Measurements from ENCODE around the gene MERTK.

MERTK gene

GRCh38 chr2:111982822-111983221 is 84.4 kb downstream of the MERTK start:
- Histone ChIP-seq H3K36me3 (ENCODE audit: control insufficient read depth in 1 of 2, insufficient read depth in 2 of 2, low read length in 2 of 2) (peaks cover 5% of the 10 kb centered on the region in 2 experiments), H3K27me3 (ENCODE audit: insufficient read depth, low read length) (no peaks in the 10 kb centered on the region), H3K79me1 (ENCODE audit: low read length) (no peaks in the 10 kb centered on the region), H3K4me3 (ENCODE audit: low read depth, low read length) (no peak overlapping the region), H3K4me1 (ENCODE audit: control insufficient read depth in 1 of 2, insufficient read depth in 2 of 2, low read length in 2 of 2) (peaks cover 7 to 10% of the 10 kb centered on the region in 2 experiments), H3K4ac (ENCODE audit: low read depth, low read length) (no peak overlapping the region), H3K18ac (ENCODE audit: low read length) (no peak overlapping the region), H4K91ac (ENCODE audit: low read depth, low read length) (no peak overlapping the region), H4K12ac (ENCODE audit: low read depth, low read length) (no peak overlapping the region), H2AK5ac (ENCODE audit: low read length) (no peak overlapping the region), H3K9ac (ENCODE audit: low read length) (no peak overlapping the region), H3K9me3 (ENCODE audit: insufficient read depth, low read depth, low read length) (peaks cover 3% of the 10 kb centered on the region), H3K23ac (ENCODE audit: low read length) (no peak overlapping the region), H3K14ac (ENCODE audit: low read length) (no peak overlapping the region), H3K79me2 (ENCODE audit: control insufficient read depth, insufficient read depth, low read length, poor library complexity) (no peaks in the 10 kb centered on the region), H2BK12ac (ENCODE audit: low read length) (no peak overlapping the region), H4K8ac (ENCODE audit: low read depth, low read length) (no peak overlapping the region), H3K27ac (ENCODE audit: low read depth, low read length) (no peak overlapping the region), H2AFZ (ENCODE audit: insufficient read depth, low read length, poor library complexity) (no peak overlapping the region), H3K4me2 (ENCODE audit: low read length) (no peak overlapping the region), H2BK120ac (ENCODE audit: insufficient read depth, low read length, poor library complexity) (no peak overlapping the region), H2BK5ac (ENCODE audit: low read depth, low read length, poor library complexity) (no peak overlapping the region)
- WGBS (ENCODE audit: extremely low coverage, insufficient coverage, insufficient read length), result no CpG with 5 or more reads among the region's 5 CpGs
- no peak for DNase-seq

GRCh38 chr2:111983478-111984212 is 85.2 kb downstream of the MERTK start:
- H2AK5ac ChIP-seq (ENCODE audit: low read length), result no peak overlapping the region
- no CpG with 5 or more reads among the region's 8 CpGs for WGBS (ENCODE audit: extremely low coverage, insufficient coverage, insufficient read length)
- H3K36me3 ChIP-seq (ENCODE audit: control insufficient read depth in 1 of 2, insufficient read depth in 2 of 2, low read length in 2 of 2), result peaks cover 4 to 5% of the 10 kb centered on the region in 2 experiments

GRCh38 chr2:111984213-111984604 is 85.8 kb downstream of the MERTK start:
- Histone ChIP-seq H3K14ac (ENCODE audit: low read length) (no peak overlapping the region), H3K79me2 (ENCODE audit: control insufficient read depth, insufficient read depth, low read length, poor library complexity) (no peaks in the 10 kb centered on the region), H3K4ac (ENCODE audit: low read depth, low read length) (no peak overlapping the region), H2AFZ (ENCODE audit: insufficient read depth, low read length, poor library complexity) (no peak overlapping the region), H2BK12ac (ENCODE audit: low read length) (no peak overlapping the region), H3K4me1 (ENCODE audit: control insufficient read depth in 1 of 2, insufficient read depth in 2 of 2, low read length in 2 of 2) (peaks cover 7 to 10% of the 10 kb centered on the region in 2 experiments), H2BK120ac (ENCODE audit: insufficient read depth, low read length, poor library complexity) (no peak overlapping the region), H3K79me1 (ENCODE audit: low read length) (no peaks in the 10 kb centered on the region), H3K18ac (ENCODE audit: low read length) (no peak overlapping the region), H3K9ac (ENCODE audit: low read length) (no peak overlapping the region), H3K9me3 (ENCODE audit: insufficient read depth, low read depth, low read length) (peaks cover 3% of the 10 kb centered on the region), H4K8ac (ENCODE audit: low read depth, low read length) (no peak overlapping the region), H3K27ac (ENCODE audit: low read depth, low read length) (no peak overlapping the region), H3K27me3 (ENCODE audit: insufficient read depth, low read length) (no peaks in the 10 kb centered on the region), H2AK5ac (ENCODE audit: low read length) (no peak overlapping the region), H3K36me3 (ENCODE audit: control insufficient read depth in 1 of 2, insufficient read depth in 2 of 2, low read length in 2 of 2) (peaks cover 4 to 5% of the 10 kb centered on the region in 2 experiments), H4K12ac (ENCODE audit: low read depth, low read length) (no peak overlapping the region), H4K91ac (ENCODE audit: low read depth, low read length) (no peak overlapping the region), H3K4me3 (ENCODE audit: low read depth, low read length) (no peak overlapping the region), H3K23ac (ENCODE audit: low read length) (no peak overlapping the region), H2BK5ac (ENCODE audit: low read depth, low read length, poor library complexity) (no peak overlapping the region), H3K4me2 (ENCODE audit: low read length) (no peak overlapping the region)
- WGBS (ENCODE audit: extremely low coverage, insufficient coverage, insufficient read length), result no CpG with 5 or more reads among the region's 4 CpGs
- DNase-seq, result peak; percentile 77 to 91

More at GRCh38 chr2:111983478-111984212, 85.2 kb downstream of the MERTK start:
- Histone ChIP-seq H2BK5ac (ENCODE audit: low read depth, low read length, poor library complexity) (no peak overlapping the region), H3K4me3 (ENCODE audit: low read depth, low read length) (no peak overlapping the region), H4K91ac (ENCODE audit: low read depth, low read length) (no peak overlapping the region), H3K79me1 (ENCODE audit: low read length) (no peaks in the 10 kb centered on the region), H3K23ac (ENCODE audit: low read length) (no peak overlapping the region), H2AFZ (ENCODE audit: insufficient read depth, low read length, poor library complexity) (no peak overlapping the region), H4K8ac (ENCODE audit: low read depth, low read length) (no peak overlapping the region), H2BK120ac (ENCODE audit: insufficient read depth, low read length, poor library complexity) (no peak overlapping the region), H3K27ac (ENCODE audit: low read depth, low read length) (no peak overlapping the region), H3K79me2 (ENCODE audit: control insufficient read depth, insufficient read depth, low read length, poor library complexity) (no peaks in the 10 kb centered on the region), H3K27me3 (ENCODE audit: insufficient read depth, low read length) (no peaks in the 10 kb centered on the region), H2BK12ac (ENCODE audit: low read length) (no peak overlapping the region), H3K9ac (ENCODE audit: low read length) (no peak overlapping the region), H3K18ac (ENCODE audit: low read length) (no peak overlapping the region), H3K4ac (ENCODE audit: low read depth, low read length) (no peak overlapping the region), H3K4me2 (ENCODE audit: low read length) (no peak overlapping the region), H4K12ac (ENCODE audit: low read depth, low read length) (no peak overlapping the region), H3K9me3 (ENCODE audit: insufficient read depth, low read depth, low read length) (peaks cover 3% of the 10 kb centered on the region), H3K4me1 (ENCODE audit: control insufficient read depth in 1 of 2, insufficient read depth in 2 of 2, low read length in 2 of 2) (peaks cover 7 to 10% of the 10 kb centered on the region in 2 experiments), H3K14ac (ENCODE audit: low read length) (no peak overlapping the region)
- peak; percentile 15 to 60 for DNase-seq

GRCh38 chr2:111985514-111985913 is 87.1 kb downstream of the MERTK start:
- Histone ChIP-seq H3K79me1 (ENCODE audit: low read length) (no peaks in the 10 kb centered on the region), H2AFZ (ENCODE audit: insufficient read depth, low read length, poor library complexity) (no peak overlapping the region), H3K27me3 (ENCODE audit: insufficient read depth, low read length) (no peaks in the 10 kb centered on the region), H2BK120ac (ENCODE audit: insufficient read depth, low read length, poor library complexity) (no peak overlapping the region), H3K4me3 (ENCODE audit: low read depth, low read length) (no peak overlapping the region), H3K14ac (ENCODE audit: low read length) (no peak overlapping the region), H3K9ac (ENCODE audit: low read length) (no peak overlapping the region), H3K18ac (ENCODE audit: low read length) (no peak overlapping the region), H2BK5ac (ENCODE audit: low read depth, low read length, poor library complexity) (no peak overlapping the region), H3K9me3 (ENCODE audit: insufficient read depth, low read depth, low read length) (peaks cover 3% of the 10 kb centered on the region), H3K23ac (ENCODE audit: low read length) (no peak overlapping the region), H3K4me1 (ENCODE audit: control insufficient read depth in 1 of 2, insufficient read depth in 2 of 2, low read length in 2 of 2) (peaks cover 7 to 10% of the 10 kb centered on the region in 2 experiments), H3K79me2 (ENCODE audit: control insufficient read depth, insufficient read depth, low read length, poor library complexity) (no peaks in the 10 kb centered on the region), H4K8ac (ENCODE audit: low read depth, low read length) (no peak overlapping the region), H3K27ac (ENCODE audit: low read depth, low read length) (no peak overlapping the region), H3K36me3 (ENCODE audit: control insufficient read depth in 1 of 2, insufficient read depth in 2 of 2, low read length in 2 of 2) (peaks cover 4 to 5% of the 10 kb centered on the region in 2 experiments), H2BK12ac (ENCODE audit: low read length) (no peak overlapping the region), H4K91ac (ENCODE audit: low read depth, low read length) (no peak overlapping the region), H3K4me2 (ENCODE audit: low read length) (no peak overlapping the region), H3K4ac (ENCODE audit: low read depth, low read length) (no peak overlapping the region), H2AK5ac (ENCODE audit: low read length) (no peak overlapping the region), H4K12ac (ENCODE audit: low read depth, low read length) (no peak overlapping the region)
- DNase-seq, result no peak
- WGBS (ENCODE audit: extremely low coverage, insufficient coverage, insufficient read length), result no CpG with 5 or more reads among the region's 4 CpGs

All from trophoblast cell (in vitro differentiated cells and primary cell).